Measurements from ENCODE around the gene RNF14.

RNF14 gene

DNA sequence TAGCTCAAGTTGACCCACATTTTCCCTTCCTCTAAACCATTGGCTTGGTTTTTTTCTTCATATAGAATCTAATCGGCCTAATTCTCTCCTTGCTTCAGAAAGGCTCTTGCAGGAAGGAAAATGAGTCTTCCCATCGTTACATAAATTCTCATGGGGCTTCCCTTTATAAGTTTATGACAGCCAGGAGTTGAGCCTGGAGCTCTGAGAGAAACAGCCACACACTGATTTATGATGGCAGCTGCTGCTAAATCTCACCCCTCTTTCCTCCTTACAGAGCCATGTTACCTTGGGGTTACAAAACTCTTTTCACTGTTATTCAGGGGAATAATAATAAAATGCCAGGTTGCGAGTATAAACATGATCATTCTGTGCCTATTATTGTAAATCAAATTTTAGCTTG, 5.2 kb upstream of the RNF14 start:
- Histone ChIP-seq H3K27ac (ENCODE audit: low read depth, low read length, poor library complexity, severe bottlenecking) (no peak overlapping the region), H3K4me2 (ENCODE audit: low read length) (no peak overlapping the region), H3K4me1 (ENCODE audit: insufficient read depth, low read length, severe bottlenecking) (peaks cover 29% of the 10 kb centered on the region), H3F3A (ENCODE audit: insufficient read depth, low read length) (no peaks in the 10 kb centered on the region), H2AFZ (ENCODE audit: low read length) (no peak overlapping the region), H3K27me3 (ENCODE audit: insufficient read depth, low read length) (no peaks in the 10 kb centered on the region), H3K9ac (ENCODE audit: low read length) (no peak overlapping the region), H4K20me1 (ENCODE audit: insufficient read depth, low read length) (no peaks in the 10 kb centered on the region), H3K36me3 (ENCODE audit: insufficient read depth, low read length) (no peaks in the 10 kb centered on the region), H3K79me2 (ENCODE audit: insufficient read depth, low read length) (no peaks in the 10 kb centered on the region), H3K9me3 (ENCODE audit: low read length) (no peaks in the 10 kb centered on the region), H3K4me3 (ENCODE audit: low read depth, low read length, poor library complexity, severe bottlenecking) (no peak overlapping the region), H3K9me2 (ENCODE audit: low read depth, low read length) (no peaks in the 10 kb centered on the region)
- TF ChIP-seq EZH2 (IDR thresholded peaks at IDR 0.05; ENCODE audit: borderline replicate concordance, low read length) = no peak
- TF ChIP-seq, protein P1, sequence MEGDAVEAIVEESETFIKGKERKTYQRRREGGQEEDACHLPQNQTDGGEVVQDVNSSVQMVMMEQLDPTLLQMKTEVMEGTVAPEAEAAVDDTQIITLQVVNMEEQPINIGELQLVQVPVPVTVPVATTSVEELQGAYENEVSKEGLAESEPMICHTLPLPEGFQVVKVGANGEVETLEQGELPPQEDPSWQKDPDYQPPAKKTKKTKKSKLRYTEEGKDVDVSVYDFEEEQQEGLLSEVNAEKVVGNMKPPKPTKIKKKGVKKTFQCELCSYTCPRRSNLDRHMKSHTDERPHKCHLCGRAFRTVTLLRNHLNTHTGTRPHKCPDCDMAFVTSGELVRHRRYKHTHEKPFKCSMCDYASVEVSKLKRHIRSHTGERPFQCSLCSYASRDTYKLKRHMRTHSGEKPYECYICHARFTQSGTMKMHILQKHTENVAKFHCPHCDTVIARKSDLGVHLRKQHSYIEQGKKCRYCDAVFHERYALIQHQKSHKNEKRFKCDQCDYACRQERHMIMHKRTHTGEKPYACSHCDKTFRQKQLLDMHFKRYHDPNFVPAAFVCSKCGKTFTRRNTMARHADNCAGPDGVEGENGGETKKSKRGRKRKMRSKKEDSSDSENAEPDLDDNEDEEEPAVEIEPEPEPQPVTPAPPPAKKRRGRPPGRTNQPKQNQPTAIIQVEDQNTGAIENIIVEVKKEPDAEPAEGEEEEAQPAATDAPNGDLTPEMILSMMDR (IDR thresholded peaks at IDR 0.05; ENCODE audit: low read length) = no peak

DNA sequence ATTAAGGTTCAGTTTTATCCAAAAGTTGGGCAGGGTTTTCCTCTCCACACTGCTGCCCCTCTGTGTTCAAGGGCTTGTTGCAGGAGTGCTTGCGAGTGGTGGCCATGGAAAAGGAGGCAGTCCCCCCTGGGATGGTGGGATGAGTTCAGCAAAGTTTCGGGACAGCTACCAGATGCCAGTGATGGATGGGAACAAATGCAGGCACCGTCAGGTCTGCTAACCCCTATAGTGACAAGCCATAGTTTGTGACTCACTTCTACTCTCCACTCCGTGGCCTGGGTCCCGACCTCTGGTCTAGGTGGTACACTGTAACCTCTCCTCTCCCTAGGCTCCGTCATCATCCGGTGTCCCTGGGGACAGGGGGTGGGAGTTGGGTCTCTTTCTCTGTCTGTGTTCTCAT, 3.8 kb upstream of the RNF14 start:
- Histone ChIP-seq H3K4me2 (ENCODE audit: low read length) (no peak overlapping the region), H3K79me2 (ENCODE audit: insufficient read depth, low read length) (peaks cover 7% of the 10 kb centered on the region), H2AFZ (ENCODE audit: low read length) (no peak overlapping the region), H3K36me3 (ENCODE audit: insufficient read depth, low read length) (no peaks in the 10 kb centered on the region), H4K20me1 (ENCODE audit: insufficient read depth, low read length) (no peaks in the 10 kb centered on the region), H3K9me2 (ENCODE audit: low read depth, low read length) (no peaks in the 10 kb centered on the region), H3K9ac (ENCODE audit: low read length) (no peak overlapping the region), H3K4me3 (ENCODE audit: low read depth, low read length, poor library complexity, severe bottlenecking) (no peak overlapping the region), H3K27ac (ENCODE audit: low read depth, low read length, poor library complexity, severe bottlenecking) (no peak overlapping the region), H3K27me3 (ENCODE audit: insufficient read depth, low read length) (no peaks in the 10 kb centered on the region), H3K4me1 (ENCODE audit: insufficient read depth, low read length, severe bottlenecking) (peaks cover 36% of the 10 kb centered on the region), H3F3A (ENCODE audit: insufficient read depth, low read length) (no peaks in the 10 kb centered on the region), H3K9me3 (ENCODE audit: low read length) (no peaks in the 10 kb centered on the region)
- TF ChIP-seq, protein P1 (IDR thresholded peaks at IDR 0.05; ENCODE audit: low read length) = no peak
- TF ChIP-seq EZH2 (IDR thresholded peaks at IDR 0.05; ENCODE audit: borderline replicate concordance, low read length) = no peak

DNA sequence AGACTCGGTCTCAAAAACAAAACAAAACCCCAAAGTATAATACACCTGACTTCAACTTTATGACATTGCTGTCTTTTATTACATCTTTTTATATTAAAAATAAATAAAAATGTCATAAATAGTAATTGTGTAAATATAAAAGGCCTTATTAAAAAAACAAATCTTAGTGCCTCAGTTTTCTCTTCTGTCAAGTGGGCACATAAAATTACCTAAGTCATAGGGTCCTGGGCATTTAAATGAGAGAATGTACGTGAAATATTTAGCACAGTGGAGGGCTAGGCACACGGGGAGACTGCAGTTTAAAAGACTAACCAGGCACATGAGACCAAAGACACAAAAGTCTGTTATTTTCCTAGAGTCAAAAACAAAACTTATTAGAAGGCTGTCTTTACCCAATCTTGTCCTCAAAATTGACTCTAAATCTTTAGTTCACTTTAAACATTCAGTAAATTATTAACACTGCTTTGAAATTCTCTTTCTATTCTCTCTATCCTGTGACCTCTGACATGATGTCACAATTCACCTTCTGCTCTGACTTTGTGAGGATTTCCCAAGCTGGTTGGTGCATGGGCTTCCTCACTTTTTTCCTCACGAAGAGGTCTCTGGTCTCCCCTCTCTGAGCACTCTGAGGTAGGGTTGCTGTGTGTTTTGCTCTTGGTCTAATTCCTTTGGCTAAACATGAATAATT, 2.5 kb upstream of the RNF14 start:
- Histone ChIP-seq H2AFZ (ENCODE audit: low read length) (no peak overlapping the region), H3K27me3 (ENCODE audit: insufficient read depth, low read length) (no peaks in the 10 kb centered on the region), H3K79me2 (ENCODE audit: insufficient read depth, low read length) (peaks cover 8% of the 10 kb centered on the region), H3F3A (ENCODE audit: insufficient read depth, low read length) (no peaks in the 10 kb centered on the region), H3K27ac (ENCODE audit: low read depth, low read length, poor library complexity, severe bottlenecking) (no peak overlapping the region), H3K9ac (ENCODE audit: low read length) (no peak overlapping the region), H3K4me2 (ENCODE audit: low read length) (no peak overlapping the region), H4K20me1 (ENCODE audit: insufficient read depth, low read length) (no peaks in the 10 kb centered on the region), H3K4me1 (ENCODE audit: insufficient read depth, low read length, severe bottlenecking) (peaks cover 34% of the 10 kb centered on the region), H3K4me3 (ENCODE audit: low read depth, low read length, poor library complexity, severe bottlenecking) (no peak overlapping the region), H3K9me2 (ENCODE audit: low read depth, low read length) (no peaks in the 10 kb centered on the region), H3K9me3 (ENCODE audit: low read length) (no peaks in the 10 kb centered on the region), H3K36me3 (ENCODE audit: insufficient read depth, low read length) (no peaks in the 10 kb centered on the region)
- TF ChIP-seq, protein P1 (IDR thresholded peaks at IDR 0.05; ENCODE audit: low read length) = no peak
- no peak for TF ChIP-seq EZH2 (IDR thresholded peaks at IDR 0.05; ENCODE audit: borderline replicate concordance, low read length)

Measured in OCI-LY1 (cell line).